ENCODE results near the gene TSKU.

The TSKU gene

DNA sequence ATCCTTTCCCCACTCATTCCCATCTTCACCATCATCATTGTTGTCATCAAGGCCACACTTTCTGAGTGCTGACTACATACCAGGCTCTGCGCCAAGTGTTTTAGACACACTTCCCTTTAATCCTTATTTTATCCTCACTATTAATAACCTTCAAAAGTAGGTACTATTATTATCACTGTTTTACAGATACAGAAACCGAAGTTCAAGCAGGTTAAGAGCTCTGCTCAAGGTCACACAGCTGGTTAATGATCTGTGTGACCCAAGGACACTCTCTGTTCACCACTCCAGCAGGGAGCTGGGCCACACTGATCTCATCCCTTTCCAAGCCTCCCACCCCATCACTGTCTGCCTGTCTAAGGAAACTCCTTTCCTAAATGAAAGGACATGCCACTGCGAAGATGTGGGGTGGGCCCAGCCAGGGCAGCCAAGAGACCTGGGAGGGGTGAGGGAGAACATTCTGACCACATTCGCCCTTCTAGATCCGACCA lies 17.2 kb upstream of the TSKU start:
- TF ChIP-seq, protein P1, sequence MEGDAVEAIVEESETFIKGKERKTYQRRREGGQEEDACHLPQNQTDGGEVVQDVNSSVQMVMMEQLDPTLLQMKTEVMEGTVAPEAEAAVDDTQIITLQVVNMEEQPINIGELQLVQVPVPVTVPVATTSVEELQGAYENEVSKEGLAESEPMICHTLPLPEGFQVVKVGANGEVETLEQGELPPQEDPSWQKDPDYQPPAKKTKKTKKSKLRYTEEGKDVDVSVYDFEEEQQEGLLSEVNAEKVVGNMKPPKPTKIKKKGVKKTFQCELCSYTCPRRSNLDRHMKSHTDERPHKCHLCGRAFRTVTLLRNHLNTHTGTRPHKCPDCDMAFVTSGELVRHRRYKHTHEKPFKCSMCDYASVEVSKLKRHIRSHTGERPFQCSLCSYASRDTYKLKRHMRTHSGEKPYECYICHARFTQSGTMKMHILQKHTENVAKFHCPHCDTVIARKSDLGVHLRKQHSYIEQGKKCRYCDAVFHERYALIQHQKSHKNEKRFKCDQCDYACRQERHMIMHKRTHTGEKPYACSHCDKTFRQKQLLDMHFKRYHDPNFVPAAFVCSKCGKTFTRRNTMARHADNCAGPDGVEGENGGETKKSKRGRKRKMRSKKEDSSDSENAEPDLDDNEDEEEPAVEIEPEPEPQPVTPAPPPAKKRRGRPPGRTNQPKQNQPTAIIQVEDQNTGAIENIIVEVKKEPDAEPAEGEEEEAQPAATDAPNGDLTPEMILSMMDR (IDR thresholded peaks at IDR 0.05; ENCODE audit: borderline replicate concordance, insufficient read depth, low read depth, low read length), result no peak
- H3K4me3 ChIP-seq (ENCODE audit: low read depth, low read length), result no peak overlapping the region

DNA sequence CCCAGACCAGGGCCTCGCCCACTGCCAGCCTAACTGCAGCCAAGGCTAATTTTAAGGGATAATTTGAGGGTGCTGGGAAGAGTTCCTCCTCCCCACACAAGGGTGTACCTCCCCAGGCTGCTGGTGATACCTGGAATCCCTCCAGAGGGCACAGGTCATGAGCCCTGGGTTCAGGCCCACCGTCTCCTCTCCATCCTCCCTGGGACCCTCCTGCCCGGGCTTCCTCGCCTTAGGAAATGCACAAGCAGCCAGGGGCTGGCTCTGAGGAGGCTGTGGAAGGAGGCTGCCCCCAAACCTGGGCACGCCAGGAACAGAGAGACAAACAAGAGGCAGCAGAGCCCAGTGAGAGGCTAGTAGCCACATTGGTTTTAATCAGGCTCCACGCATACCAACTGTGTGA lies 16.6 kb upstream of the TSKU start:
- TF ChIP-seq, protein P1 (IDR thresholded peaks at IDR 0.05; ENCODE audit: borderline replicate concordance, insufficient read depth, low read depth, low read length), result no peak
- no peak overlapping the region for H3K4me3 ChIP-seq (ENCODE audit: low read depth, low read length)

DNA sequence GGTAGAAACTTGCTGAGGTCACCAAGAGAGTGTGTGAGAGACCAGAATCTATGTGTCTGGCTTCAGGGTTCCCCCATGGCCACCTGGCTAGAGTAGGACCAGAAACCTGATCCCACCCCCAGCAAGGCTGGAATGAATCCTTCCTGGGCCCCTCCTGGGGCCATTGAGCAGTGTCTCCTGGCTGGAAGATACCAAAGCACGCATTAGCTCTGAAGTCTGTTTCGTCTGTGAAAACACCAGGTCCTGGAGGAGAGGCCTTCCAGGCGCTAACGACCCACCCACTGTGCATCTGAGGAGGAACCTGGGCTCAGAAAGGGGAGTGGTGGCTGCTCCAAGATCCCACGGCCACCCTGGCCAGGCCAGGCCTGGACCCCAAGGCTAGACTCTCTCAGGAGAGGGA lies 15.5 kb upstream of the TSKU start:
- no peak overlapping the region for H3K4me3 ChIP-seq (ENCODE audit: low read depth, low read length)
- TF ChIP-seq, protein P1 (IDR thresholded peaks at IDR 0.05; ENCODE audit: borderline replicate concordance, insufficient read depth, low read depth, low read length), result no peak

DNA sequence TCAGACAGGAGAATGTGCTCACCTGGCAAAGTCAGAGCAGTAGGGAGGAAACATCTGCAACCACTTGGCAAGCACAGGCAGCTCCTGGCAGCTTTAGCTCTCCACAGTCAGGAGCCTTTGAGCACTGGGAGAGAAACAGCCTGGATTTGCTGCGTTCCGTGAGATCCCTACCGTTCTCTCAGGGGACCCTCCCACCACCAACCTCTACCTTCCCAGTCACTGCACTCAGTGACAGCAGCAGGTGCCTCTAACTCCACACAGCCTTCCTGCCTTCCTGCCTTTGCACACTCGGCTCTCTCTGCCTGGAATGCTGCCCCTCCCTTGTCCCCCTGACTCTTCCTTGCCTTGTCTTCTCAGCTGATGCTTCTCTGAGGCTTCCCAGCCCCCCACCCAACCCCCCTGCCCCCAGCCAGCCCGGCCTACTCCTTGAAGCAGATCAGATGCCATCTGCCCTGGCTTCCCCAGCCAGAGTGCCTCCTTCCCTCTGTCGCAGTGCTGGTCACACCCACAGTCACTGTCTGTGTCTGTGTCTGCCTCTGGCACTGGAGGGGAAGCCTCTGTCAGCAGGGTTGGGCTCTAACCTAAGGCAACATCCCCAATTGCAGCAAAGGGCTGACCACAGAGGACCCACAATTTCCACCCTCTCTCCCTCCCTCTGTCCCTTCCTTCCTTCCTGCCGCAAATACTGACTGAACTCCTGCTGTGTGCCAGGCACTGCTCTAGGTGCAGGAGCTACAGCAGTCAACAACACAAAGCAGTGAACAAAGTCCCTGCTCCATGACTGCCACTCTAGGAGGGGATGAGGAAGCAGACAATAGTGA lies 14.9 kb upstream of the TSKU start:
- H3K4me3 ChIP-seq (ENCODE audit: low read depth, low read length), result no peak overlapping the region
- TF ChIP-seq, protein P1 (IDR thresholded peaks at IDR 0.05; ENCODE audit: borderline replicate concordance, insufficient read depth, low read depth, low read length), result no peak

DNA sequence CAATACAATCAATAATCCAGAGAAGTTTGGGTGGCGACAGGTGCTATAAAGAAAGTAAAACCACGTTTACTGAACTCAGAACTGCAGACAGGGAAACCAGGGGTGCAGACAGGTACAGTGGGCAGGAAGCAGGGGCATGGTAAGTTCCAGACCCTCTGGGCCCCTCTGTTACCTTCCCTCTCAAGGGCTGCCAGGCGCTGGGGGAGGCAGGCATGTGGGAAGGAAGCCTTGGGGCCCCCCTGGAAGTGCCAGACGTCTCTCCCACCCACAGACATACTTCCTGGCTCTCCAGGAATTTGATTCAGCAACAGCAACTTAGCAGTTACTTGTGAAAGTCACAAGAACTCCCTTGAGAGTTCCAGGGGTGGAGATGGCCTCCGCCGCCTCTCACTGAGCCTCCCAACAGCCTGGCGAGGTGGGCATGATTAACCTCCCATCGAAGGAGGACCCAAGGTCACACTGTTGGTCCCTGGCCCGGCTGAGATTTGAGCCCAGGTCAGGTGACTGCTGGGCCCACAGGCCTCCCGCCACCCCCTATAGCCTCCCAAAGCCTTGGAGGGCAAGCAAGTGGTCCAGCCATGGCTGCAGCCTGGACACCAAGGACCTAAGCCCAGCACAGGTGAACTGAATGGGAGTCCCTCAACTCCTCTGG lies 14.1 kb upstream of the TSKU start:
- TF ChIP-seq, protein P1 (IDR thresholded peaks at IDR 0.05; ENCODE audit: borderline replicate concordance, insufficient read depth, low read depth, low read length), result no peak
- no peak overlapping the region for H3K4me3 ChIP-seq (ENCODE audit: low read depth, low read length)

DNA sequence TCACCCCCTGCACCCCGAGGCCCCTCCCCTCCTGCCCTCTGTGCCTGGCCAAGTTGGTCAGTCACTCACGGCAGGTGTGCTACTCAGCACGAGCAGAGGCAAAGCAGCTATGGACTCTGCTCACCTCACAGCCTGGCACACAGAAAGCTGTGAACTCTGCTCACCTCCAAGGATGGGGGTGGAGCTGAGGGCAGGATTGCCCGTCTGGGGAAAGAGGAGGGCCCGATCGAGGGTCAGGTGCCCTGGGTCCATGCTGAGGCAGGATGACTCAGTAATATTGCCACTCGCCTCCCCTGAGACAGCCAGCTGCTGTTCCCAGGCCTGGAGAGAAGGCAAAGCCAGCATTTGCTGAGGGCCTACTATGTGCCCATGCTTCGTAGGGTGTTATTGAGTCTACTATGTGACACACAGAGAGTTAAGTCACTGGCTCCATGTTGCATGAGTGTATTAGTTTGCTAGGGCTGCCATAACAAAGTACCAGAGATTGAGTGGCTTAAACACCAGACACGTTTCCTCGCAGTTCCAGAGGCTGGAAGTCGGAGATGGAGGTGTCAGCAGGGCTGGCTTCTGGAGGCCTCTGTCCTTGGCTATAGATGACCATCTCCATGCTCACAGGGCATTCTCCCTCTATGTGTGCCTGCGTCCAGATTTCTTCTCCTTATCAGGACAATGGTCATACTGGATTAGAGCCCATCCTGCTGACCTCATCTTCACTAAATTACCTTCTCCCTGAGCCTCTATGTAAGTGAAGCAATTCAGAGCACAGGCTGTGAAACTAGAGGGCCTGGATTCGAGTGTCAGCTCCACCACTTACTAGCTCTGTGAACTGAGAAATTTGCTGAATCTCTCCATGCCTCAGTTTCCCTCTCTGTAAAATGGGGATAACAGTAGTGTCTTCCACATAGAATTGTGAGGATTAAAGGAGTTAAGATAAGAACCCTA lies 13.2 kb upstream of the TSKU start:
- H3K4me3 ChIP-seq (ENCODE audit: low read depth, low read length), result no peak overlapping the region
- TF ChIP-seq, protein P1 (IDR thresholded peaks at IDR 0.05; ENCODE audit: borderline replicate concordance, insufficient read depth, low read depth, low read length), result no peak
